Measurements from ENCODE around the gene MTOR.

Gene MTOR

GRCh38 chr1:11150326-11150725, 112.0 kb downstream of the MTOR start:
- no peak overlapping the region for H3K4me3 ChIP-seq (ENCODE audit: low read depth, low read length)
- no peak for TF ChIP-seq CTCF (IDR thresholded peaks at IDR 0.05; ENCODE audit: borderline replicate concordance, insufficient read depth, low read depth, low read length)

- no peak for TF ChIP-seq CTCF (IDR thresholded peaks at IDR 0.05; ENCODE audit: borderline replicate concordance, insufficient read depth, low read depth, low read length)
- H3K4me3 ChIP-seq (ENCODE audit: low read depth, low read length): no peak overlapping the region
Observed at GRCh38 chr1:11147197-11147770, 115.1 kb downstream of the MTOR start.

- TF ChIP-seq CTCF (IDR thresholded peaks at IDR 0.05; ENCODE audit: borderline replicate concordance, insufficient read depth, low read depth, low read length): no peak
- no peak overlapping the region for H3K4me3 ChIP-seq (ENCODE audit: low read depth, low read length)
Observed at GRCh38 chr1:11145741-11146140, 116.6 kb downstream of the MTOR start.

- no peak for TF ChIP-seq CTCF (IDR thresholded peaks at IDR 0.05; ENCODE audit: borderline replicate concordance, insufficient read depth, low read depth, low read length)
- no peak overlapping the region for H3K4me3 ChIP-seq (ENCODE audit: low read depth, low read length)
Observed at GRCh38 chr1:11144570-11145256, 117.6 kb downstream of the MTOR start.

GRCh38 chr1:11143907-11144306, 118.4 kb downstream of the MTOR start:
- no peak overlapping the region for H3K4me3 ChIP-seq (ENCODE audit: low read depth, low read length)
- no peak for TF ChIP-seq CTCF (IDR thresholded peaks at IDR 0.05; ENCODE audit: borderline replicate concordance, insufficient read depth, low read depth, low read length)

GRCh38 chr1:11143401-11143800, 119.0 kb downstream of the MTOR start:
- no peak overlapping the region for H3K4me3 ChIP-seq (ENCODE audit: low read depth, low read length)
- no peak for TF ChIP-seq CTCF (IDR thresholded peaks at IDR 0.05; ENCODE audit: borderline replicate concordance, insufficient read depth, low read depth, low read length)
